Measurements from ENCODE around the gene HADHA. TPM values are rescaled to one million over a fixed set of nuclear protein-coding genes. Genes with fewer than 3 reads are reported as not detected.

Gene HADHA
- total and polyA plus RNA-seq, 4 donors, result 76.0 to 109 (median 89.1) TPM

- Histone ChIP-seq H3K36me3 (ENCODE audit: control insufficient read depth in 1 of 2, insufficient read depth in 2 of 2, low read length in 1 of 2) (peaks cover 3 to 9% of the 10 kb centered on the region in 2 donors), H3K27me3 (ENCODE audit: control insufficient read depth in 1 of 2, insufficient read depth in 2 of 2, low read length in 1 of 2) (no peaks in the 10 kb centered on the region), H3K4me1 (ENCODE audit: control insufficient read depth in 1 of 2, insufficient read depth in 2 of 2, low read length in 2 of 2) (peaks cover 0 to 6% of the 10 kb centered on the region in 2 donors), H3K27ac (ENCODE audit: low read depth in 1 of 2, low read length in 2 of 2) (no peak overlapping the region), H3K4me3 (ENCODE audit: low read length in 2 of 2) (no peak overlapping the region), H3K9me3 (ENCODE audit: control insufficient read depth, low read length) (no peaks in the 10 kb centered on the region)
- no peak for ATAC-seq (ENCODE audit: low FRiP score)
- 90 to 92% methylated on average over 4 of the region's 4 CpGs for WGBS, 2 donors
- intact Hi-C loops (cut with DNase I), result no loop called here
- no peak for DNase-seq
Observed at GRCh38 chr2:26238311-26238958, 6.0 kb downstream of the HADHA start.

- WGBS, 2 donors, result 88 to 97% methylated on average over 1 of the region's 1 CpG
- peaks cover 0 to 6% of the 10 kb centered on the region in 2 donors for H3K4me1 ChIP-seq (ENCODE audit: control insufficient read depth in 1 of 2, insufficient read depth in 2 of 2, low read length in 2 of 2)
- DNase-seq, result no peak
- H3K27ac ChIP-seq (ENCODE audit: low read depth in 1 of 2, low read length in 2 of 2), result no peak overlapping the region
- no peaks in the 10 kb centered on the region for H3K9me3 ChIP-seq (ENCODE audit: control insufficient read depth, low read length)
- no peak for ATAC-seq (ENCODE audit: low FRiP score)
- intact Hi-C loops (cut with DNase I), result no loop called here
- no peaks in the 10 kb centered on the region for H3K27me3 ChIP-seq (ENCODE audit: control insufficient read depth in 1 of 2, insufficient read depth in 2 of 2, low read length in 1 of 2)
- H3K36me3 ChIP-seq (ENCODE audit: control insufficient read depth in 1 of 2, insufficient read depth in 2 of 2, low read length in 1 of 2), result peaks cover 6 to 9% of the 10 kb centered on the region in 2 donors
- no peak overlapping the region for H3K4me3 ChIP-seq (ENCODE audit: low read length in 2 of 2)
Observed at GRCh38 chr2:26237868-26238267, 6.6 kb downstream of the HADHA start.

DNA sequence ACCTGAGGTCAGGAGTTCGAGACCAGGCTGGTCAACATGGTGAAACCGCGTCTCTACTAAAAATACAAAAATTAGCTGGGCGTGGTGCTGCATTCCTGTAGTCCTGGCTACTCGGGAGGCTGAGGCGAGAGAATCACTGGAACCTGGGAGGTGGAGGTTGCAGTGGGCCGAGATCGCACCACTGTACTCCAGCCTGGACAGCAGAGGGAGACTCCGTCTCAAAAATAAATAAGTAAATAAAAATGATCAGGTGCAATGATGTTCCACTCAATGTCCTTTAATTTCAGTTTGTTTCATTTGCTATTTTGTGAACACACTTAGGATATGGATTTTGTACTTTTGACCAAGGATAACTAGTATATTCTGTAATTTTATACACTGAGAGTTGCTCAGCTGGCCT lies 9.3 kb downstream of the HADHA start:
- Histone ChIP-seq H3K36me3 (ENCODE audit: control insufficient read depth in 1 of 2, insufficient read depth in 2 of 2, low read length in 1 of 2) (peaks cover 6 to 12% of the 10 kb centered on the region in 2 donors), H3K4me1 (ENCODE audit: control insufficient read depth in 1 of 2, insufficient read depth in 2 of 2, low read length in 2 of 2) (peaks cover 0 to 4% of the 10 kb centered on the region in 2 donors), H3K9me3 (ENCODE audit: control insufficient read depth, low read length) (no peaks in the 10 kb centered on the region), H3K4me3 (ENCODE audit: low read length in 2 of 2) (no peak overlapping the region), H3K27ac (ENCODE audit: low read depth in 1 of 2, low read length in 2 of 2) (no peak overlapping the region), H3K27me3 (ENCODE audit: control insufficient read depth in 1 of 2, insufficient read depth in 2 of 2, low read length in 1 of 2) (no peaks in the 10 kb centered on the region)
- ATAC-seq (ENCODE audit: low FRiP score) (no peak), DNase-seq (no peak)
- intact Hi-C loops (cut with DNase I), result no loop called here
- WGBS, 2 donors, result 92 to 93% methylated on average over 9 of the region's 9 CpGs

DNA sequence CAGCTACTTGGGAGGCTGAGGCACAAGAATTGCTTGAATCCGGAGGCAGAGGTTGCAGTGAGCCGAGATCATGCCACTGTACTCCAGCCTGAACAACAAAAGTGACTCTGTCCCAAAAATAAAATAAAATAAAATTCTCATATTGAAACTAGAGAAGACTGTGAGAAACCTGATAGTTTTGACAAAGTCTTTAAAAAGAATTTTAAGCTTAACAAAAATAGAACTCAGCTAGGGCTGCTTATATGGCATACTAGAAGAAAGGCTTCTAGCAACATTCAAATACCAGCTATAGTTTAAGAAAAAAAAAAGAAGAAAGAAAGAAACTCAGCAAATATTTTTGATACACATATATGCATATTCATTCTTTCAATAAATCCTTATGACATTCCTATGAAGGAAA lies 13.6 kb downstream of the HADHA start:
- no peak overlapping the region for H3K4me3 ChIP-seq (ENCODE audit: low read length in 2 of 2)
- intact Hi-C loops (cut with DNase I), result no loop called here
- H3K9me3 ChIP-seq (ENCODE audit: control insufficient read depth, low read length), result no peaks in the 10 kb centered on the region
- DNase-seq, result no peak
- no peaks in the 10 kb centered on the region for H3K4me1 ChIP-seq (ENCODE audit: control insufficient read depth in 1 of 2, insufficient read depth in 2 of 2, low read length in 2 of 2)
- no peaks in the 10 kb centered on the region for H3K27me3 ChIP-seq (ENCODE audit: control insufficient read depth in 1 of 2, insufficient read depth in 2 of 2, low read length in 1 of 2)
- H3K36me3 ChIP-seq (ENCODE audit: control insufficient read depth in 1 of 2, insufficient read depth in 2 of 2, low read length in 1 of 2), result peaks cover 7 to 9% of the 10 kb centered on the region in 2 donors
- no peak for ATAC-seq (ENCODE audit: low FRiP score)
- WGBS, 2 donors, result 97 to 100% methylated on average over 2 of the region's 2 CpGs
- no peak overlapping the region for H3K27ac ChIP-seq (ENCODE audit: low read depth in 1 of 2, low read length in 2 of 2)

- Histone ChIP-seq H3K4me1 (ENCODE audit: control insufficient read depth in 1 of 2, insufficient read depth in 2 of 2, low read length in 2 of 2) (no peaks in the 10 kb centered on the region), H3K27ac (ENCODE audit: low read depth in 1 of 2, low read length in 2 of 2) (no peak overlapping the region), H3K27me3 (ENCODE audit: control insufficient read depth in 1 of 2, insufficient read depth in 2 of 2, low read length in 1 of 2) (no peaks in the 10 kb centered on the region), H3K36me3 (ENCODE audit: control insufficient read depth in 1 of 2, insufficient read depth in 2 of 2, low read length in 1 of 2) (peaks cover 7 to 9% of the 10 kb centered on the region in 2 donors), H3K4me3 (ENCODE audit: low read length in 2 of 2) (no peak overlapping the region), H3K9me3 (ENCODE audit: control insufficient read depth, low read length) (no peaks in the 10 kb centered on the region)
- no peak for ATAC-seq (ENCODE audit: low FRiP score)
- DNase-seq, result no peak
- intact Hi-C loops (cut with DNase I), result no loop called here
- WGBS, 2 donors, result 93 to 97% methylated on average over 3 of the region's 3 CpGs
Observed at GRCh38 chr2:26229595-26229994, 14.8 kb downstream of the HADHA start.

DNA sequence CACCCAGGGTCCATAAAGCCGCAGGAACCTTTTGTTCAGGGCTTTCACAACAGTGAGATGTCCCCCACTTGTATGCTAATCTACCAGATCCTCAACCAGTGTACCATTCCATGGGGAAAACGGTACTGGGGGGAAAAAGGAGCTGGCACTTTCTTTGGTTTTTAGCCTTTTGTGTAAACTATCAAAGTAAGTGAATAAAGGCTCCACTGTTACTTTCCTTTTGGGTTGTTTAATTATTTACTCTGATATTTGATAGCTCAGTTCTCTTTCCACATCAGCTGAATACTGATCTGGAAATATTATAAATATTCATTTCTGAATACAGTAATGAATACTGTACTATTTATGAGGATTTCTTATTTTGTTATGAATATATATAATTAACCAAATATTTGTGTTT lies 20.3 kb downstream of the HADHA start:
- H3K27ac ChIP-seq (ENCODE audit: low read depth in 1 of 2, low read length in 2 of 2), result no peak overlapping the region
- intact Hi-C loops (cut with DNase I), result no loop called here
- WGBS, 2 donors, result 86% methylated on average over 2 of the region's 2 CpGs
- ATAC-seq (ENCODE audit: low FRiP score) (no peak), DNase-seq (no peak)
- H3K27me3 ChIP-seq (ENCODE audit: control insufficient read depth in 1 of 2, insufficient read depth in 2 of 2, low read length in 1 of 2), result no peaks in the 10 kb centered on the region
- H3K4me1 ChIP-seq (ENCODE audit: control insufficient read depth in 1 of 2, insufficient read depth in 2 of 2, low read length in 2 of 2), result no peaks in the 10 kb centered on the region
- no peak overlapping the region for H3K4me3 ChIP-seq (ENCODE audit: low read length in 2 of 2)
- no peaks in the 10 kb centered on the region for H3K9me3 ChIP-seq (ENCODE audit: control insufficient read depth, low read length)
- peaks cover 1 to 6% of the 10 kb centered on the region in 2 donors for H3K36me3 ChIP-seq (ENCODE audit: control insufficient read depth in 1 of 2, insufficient read depth in 2 of 2, low read length in 1 of 2)

DNA sequence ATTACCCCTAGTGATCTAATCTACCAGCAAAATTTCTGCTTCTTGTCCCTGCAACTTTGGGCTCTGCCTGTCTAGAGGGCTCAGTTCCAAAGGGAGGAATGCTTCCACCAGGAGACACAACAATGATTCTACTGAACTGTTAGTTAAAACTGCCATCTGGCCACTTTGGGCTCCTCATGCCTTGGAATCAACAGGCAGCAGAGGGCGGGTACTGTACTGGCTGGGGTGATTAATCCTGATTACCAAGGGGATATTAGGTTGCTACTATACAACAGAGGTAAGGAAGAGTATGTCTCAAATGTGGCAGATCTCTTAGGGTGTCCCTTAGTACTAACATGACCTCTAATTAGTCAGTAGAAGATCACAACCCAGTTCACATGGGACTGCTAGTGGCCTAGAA lies 21.4 kb downstream of the HADHA start:
- peaks cover 0 to 6% of the 10 kb centered on the region in 2 donors for H3K36me3 ChIP-seq (ENCODE audit: control insufficient read depth in 1 of 2, insufficient read depth in 2 of 2, low read length in 1 of 2)
- H3K4me1 ChIP-seq (ENCODE audit: control insufficient read depth in 1 of 2, insufficient read depth in 2 of 2, low read length in 2 of 2), result no peaks in the 10 kb centered on the region
- no peak overlapping the region for H3K4me3 ChIP-seq (ENCODE audit: low read length in 2 of 2)
- no peak for DNase-seq
- ATAC-seq (ENCODE audit: low FRiP score), result no peak
- no peaks in the 10 kb centered on the region for H3K27me3 ChIP-seq (ENCODE audit: control insufficient read depth in 1 of 2, insufficient read depth in 2 of 2, low read length in 1 of 2)
- 88 to 90% methylated on average over 1 of the region's 1 CpG for WGBS, 2 donors
- no peaks in the 10 kb centered on the region for H3K9me3 ChIP-seq (ENCODE audit: control insufficient read depth, low read length)
- intact Hi-C loops (cut with DNase I), result no loop called here
- H3K27ac ChIP-seq (ENCODE audit: low read depth in 1 of 2, low read length in 2 of 2), result no peak overlapping the region

GRCh38 chr2:26217720-26218119 lies 26.7 kb downstream of the HADHA start:
- no peak for ATAC-seq (ENCODE audit: low FRiP score)
- H3K9me3 ChIP-seq (ENCODE audit: control insufficient read depth, low read length), result no peaks in the 10 kb centered on the region
- no peaks in the 10 kb centered on the region for H3K27me3 ChIP-seq (ENCODE audit: control insufficient read depth in 1 of 2, insufficient read depth in 2 of 2, low read length in 1 of 2)
- H3K27ac ChIP-seq (ENCODE audit: low read depth in 1 of 2, low read length in 2 of 2), result no peak overlapping the region
- WGBS, 2 donors, result 82 to 83% methylated on average over 6 of the region's 6 CpGs
- H3K4me3 ChIP-seq (ENCODE audit: low read length in 2 of 2), result no peak overlapping the region
- peaks cover 2 to 11% of the 10 kb centered on the region in 2 donors for H3K36me3 ChIP-seq (ENCODE audit: control insufficient read depth in 1 of 2, insufficient read depth in 2 of 2, low read length in 1 of 2)
- intact Hi-C loops (cut with DNase I), result no loop called here
- DNase-seq, result no peak
- no peaks in the 10 kb centered on the region for H3K4me1 ChIP-seq (ENCODE audit: control insufficient read depth in 1 of 2, insufficient read depth in 2 of 2, low read length in 2 of 2)

- no peak for DNase-seq
- H3K4me3 ChIP-seq (ENCODE audit: low read length in 2 of 2), result no peak overlapping the region
- ATAC-seq (ENCODE audit: low FRiP score), result no peak
- WGBS, 2 donors, result 92 to 94% methylated on average over 4 of the region's 4 CpGs
- peaks cover 4 to 11% of the 10 kb centered on the region in 2 donors for H3K36me3 ChIP-seq (ENCODE audit: control insufficient read depth in 1 of 2, insufficient read depth in 2 of 2, low read length in 1 of 2)
- no peaks in the 10 kb centered on the region for H3K27me3 ChIP-seq (ENCODE audit: control insufficient read depth in 1 of 2, insufficient read depth in 2 of 2, low read length in 1 of 2)
- H3K4me1 ChIP-seq (ENCODE audit: control insufficient read depth in 1 of 2, insufficient read depth in 2 of 2, low read length in 2 of 2), result no peaks in the 10 kb centered on the region
- H3K9me3 ChIP-seq (ENCODE audit: control insufficient read depth, low read length), result no peaks in the 10 kb centered on the region
- H3K27ac ChIP-seq (ENCODE audit: low read depth in 1 of 2, low read length in 2 of 2), result no peak overlapping the region
- intact Hi-C loops (cut with DNase I), result no loop called here
Observed at GRCh38 chr2:26216587-26216986, 27.8 kb downstream of the HADHA start.
